GM12878 (cell line): ENCODE data around the gene GIMAP1. TPM values are rescaled to one million over a fixed set of nuclear protein-coding genes. Genes with fewer than 3 reads are reported as not detected.

Experiments used
- ATF7 ChIP-seq: fragments of 450-650 bp; IDR thresholded peaks from 2 replicates; pipeline ENCODE4 v1.6.1; 2016; ENCODE audit warnings: low read depth, mild to moderate bottlenecking
- BCL3 ChIP-seq: IDR thresholded peaks from 2 replicates; pipeline ENCODE4 v1.6.1; 2011; ENCODE audit warnings: borderline replicate concordance, low read depth, mild to moderate bottlenecking, moderate library complexity, low read length; ENCODE audit not compliant: insufficient read depth, poor library complexity, severe bottlenecking
- CBX5 ChIP-seq: sonication (generic); IDR thresholded peaks from 2 replicates; pipeline ENCODE4 v1.6.1; 2016; ENCODE audit warnings: low read depth, moderate library complexity, mild to moderate bottlenecking, inconsistent platforms
- FOXM1 ChIP-seq: IDR thresholded peaks from 2 replicates; pipeline ENCODE4 v1.6.1; 2012; ENCODE audit warnings: low read depth, mild to moderate bottlenecking, inconsistent platforms, low read length, moderate library complexity
- GATAD2B ChIP-seq: fragments of 450-650 bp; conservative IDR thresholded peaks from 2 replicates; pipeline ENCODE4 v1.6.1; 2017; ENCODE audit warnings: low read depth, mild to moderate bottlenecking, moderate library complexity
- HDAC6 ChIP-seq: fragments of 200-600 bp; sonication (generic); IDR thresholded peaks from one replicate; pipeline ENCODE4 v1.8.0; 2017; ENCODE audit warnings: antibody characterized with exemption; ENCODE audit not compliant: unreplicated experiment
- MEF2B ChIP-seq: fragments of 450-650 bp; IDR thresholded peaks from 2 replicates; pipeline ENCODE4 v1.6.1; 2018; ENCODE audit warnings: mild to moderate bottlenecking, moderate library complexity; ENCODE audit not compliant: partially characterized antibody, poor library complexity, severe bottlenecking
- NFYB ChIP-seq: IDR thresholded peaks from 2 replicates; pipeline ENCODE4 v1.6.1; 2011; ENCODE audit warnings: low read depth, mild to moderate bottlenecking, low read length, improper control_type of control experiment, moderate library complexity; ENCODE audit not compliant: insufficient read depth
- POLR2AphosphoS5 ChIP-seq: IDR thresholded peaks from 2 replicates; pipeline ENCODE4 v1.6.1; 2011; ENCODE audit warnings: mild to moderate bottlenecking, low read length, inconsistent platforms
- SMAD1 ChIP-seq: fragments of 450-650 bp; IDR thresholded peaks from 2 replicates; pipeline ENCODE4 v1.6.1; 2018; ENCODE audit warnings: mild to moderate bottlenecking, low read depth; ENCODE audit not compliant: partially characterized antibody
- SMC3 ChIP-seq: IDR thresholded peaks from 2 replicates; pipeline ENCODE4 v1.6.1; 2011; ENCODE audit warnings: low read length, improper control_type of control experiment, borderline replicate concordance
- ZBTB33 ChIP-seq: fragments of 450-650 bp; IDR thresholded peaks from 2 replicates; pipeline ENCODE4 v1.6.1; 2017; ENCODE audit warnings: mild to moderate bottlenecking
- ZNF217 ChIP-seq: fragments of 450-650 bp; IDR thresholded peaks from 2 replicates; pipeline ENCODE4 v1.6.1; 2017; ENCODE audit warnings: antibody characterized with exemption, mild to moderate bottlenecking
- ZNF24 ChIP-seq: fragments of 450-650 bp; IDR thresholded peaks from 2 replicates; pipeline ENCODE4 v1.6.1; 2017; ENCODE audit warnings: antibody characterized with exemption, mild to moderate bottlenecking
- polyA plus RNA-seq, 11 experiments: library from polyadenylated mRNA; depleted of rRNA in 4 of 11; unstranded in 6 of 11; stranded (reverse) in 5 of 11; fragments of >200 nt; fragmentation: Nextera tagmentation in 4 of 11; fragmentation: Illumina TruSeq in 1 of 11; extraction: Ambion mirVana in 4 of 11; extraction: Trizol in 1 of 11; gene quantifications; 1 replicate in 1 of 11; 2 replicates in 10 of 11; pipeline versions ENCODE4 v1.2.1 to v1.2.3, GENCODE V29; 2011 to 2016; ENCODE audit warnings: inconsistent platforms in 2 of 11, missing spikeins in 2 of 11, low read depth in 1 of 11
- total RNA-seq, 4 experiments: library from RNA; depleted of rRNA in 3 of 4; stranded (reverse); fragments of >200 nt in 3 of 4; fragmentation: Illumina TruSeq in 1 of 4; extraction: Trizol in 1 of 4; gene quantifications; 2 replicates each; pipeline versions ENCODE4 v1.2.1 to v1.2.3, GENCODE V29; 2013 to 2021

GIMAP1 gene
- total and polyA plus RNA-seq, 10 of the 15 experiments (the other 5 are each of a cell fraction or from before 2014, with no cell fraction given): 0.16 to 1.9 (median 1.1) TPM

GRCh38 chr7:150668472-150668911, 47.9 kb upstream of the GIMAP1 start (continued):
- TF ChIP-seq HDAC6 (no peak), SMAD1 (peak; percentile 95), FOXM1 (peak; percentile 91), ZBTB33 (no peak), ZNF24 (0 out of 2 replicates have a peak, but pooled peaks have one; percentile 20), NFYB (0 out of 2 replicates have a peak, but pooled peaks have one; percentile 26), SMC3 (peak; percentile 19; the same call in 1 of the 2 replicates), ATF7 (peak; percentile 68), POLR2AphosphoS5 (0 out of 2 replicates have a peak, but pooled peaks have one; percentile 3), BCL3 (peak; percentile 96), ZNF217 (no peak), CBX5 (peak; percentile 95), MEF2B (peak; percentile 92), GATAD2B (peak; percentile 97)
- TF ChIP-seq, all 136 proteins: peak for 53
